WTC11 (cell line): ENCODE data around the gene TC2N.

Source experiments
- ATF1 ChIP-seq: sonication (generic); formaldehyde crosslinking; IDR thresholded peaks from 2 replicates; pipeline ENCODE4 v1.8.1; 2023; ENCODE audit warnings: mild to moderate bottlenecking, moderate library complexity, missing genetic modification reagents
- CTCF ChIP-seq: fragments of 200-600 bp; IDR thresholded peaks from 2 replicates; pipeline ENCODE4 v1.8.0; 2022; ENCODE audit warnings: antibody characterized with exemption
- E2F1 ChIP-seq: sonication (generic); formaldehyde crosslinking; IDR thresholded peaks from 2 replicates; pipeline ENCODE4 v1.8.0; 2022; ENCODE audit warnings: mild to moderate bottlenecking, missing genetic modification reagents
- GTF2I ChIP-seq: fragments of 250-450 bp; sonication (Bioruptor Pico); conservative IDR thresholded peaks from 2 replicates; pipeline ENCODE4 v1.4.0; 2021; ENCODE audit warnings: mild to moderate bottlenecking
- IRF1 ChIP-seq: sonication (generic); formaldehyde crosslinking; IDR thresholded peaks from 2 replicates; pipeline ENCODE4 v1.8.0; 2023; ENCODE audit warnings: missing genetic modification reagents
- ZNF219 ChIP-seq: sonication (generic); formaldehyde crosslinking; IDR thresholded peaks from 2 replicates; pipeline ENCODE4 v1.8.0; 2023; ENCODE audit warnings: missing genetic modification reagents, mild to moderate bottlenecking, borderline replicate concordance
- ZNF281 ChIP-seq: sonication (generic); formaldehyde crosslinking; IDR thresholded peaks from 2 replicates; pipeline ENCODE4 v1.8.0; 2023; ENCODE audit warnings: mild to moderate bottlenecking, missing genetic modification reagents

- TF ChIP-seq CTCF (no peak), IRF1 (CRISPR knock-in tag) (no peak), ZNF281 (CRISPR knock-in tag) (no peak), GTF2I (CRISPR knock-in tag) (no peak), ZNF219 (CRISPR knock-in tag) (no peak), E2F1 (CRISPR knock-in tag) (no peak), ATF1 (CRISPR knock-in tag) (no peak)
These were observed 114.4 kb downstream of the TC2N start for GRCh38 chr14:91752961-91753360.
